ENCODE results near the gene CACNA1E.

DNA sequence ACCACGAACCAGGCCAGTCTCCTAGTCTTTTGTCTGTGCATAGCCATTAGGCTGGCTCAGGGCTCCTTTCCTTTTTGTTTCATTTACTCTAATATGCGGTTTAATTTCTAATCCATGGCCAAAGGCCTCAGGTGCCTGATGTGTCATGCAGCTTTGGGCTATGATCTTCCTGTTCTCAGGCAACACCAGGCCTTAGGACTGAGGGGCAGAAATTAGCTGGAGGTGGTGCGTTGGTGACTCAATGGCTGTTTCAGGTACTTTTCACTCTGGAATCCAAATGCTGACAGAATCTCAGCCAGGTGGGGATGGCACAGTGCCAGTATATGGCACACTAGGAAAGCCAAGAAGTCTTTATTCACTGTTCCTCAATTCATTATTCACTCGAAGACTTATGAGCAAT is 105.3 kb downstream of the CACNA1E start:
- TF ChIP-seq, protein P1, sequence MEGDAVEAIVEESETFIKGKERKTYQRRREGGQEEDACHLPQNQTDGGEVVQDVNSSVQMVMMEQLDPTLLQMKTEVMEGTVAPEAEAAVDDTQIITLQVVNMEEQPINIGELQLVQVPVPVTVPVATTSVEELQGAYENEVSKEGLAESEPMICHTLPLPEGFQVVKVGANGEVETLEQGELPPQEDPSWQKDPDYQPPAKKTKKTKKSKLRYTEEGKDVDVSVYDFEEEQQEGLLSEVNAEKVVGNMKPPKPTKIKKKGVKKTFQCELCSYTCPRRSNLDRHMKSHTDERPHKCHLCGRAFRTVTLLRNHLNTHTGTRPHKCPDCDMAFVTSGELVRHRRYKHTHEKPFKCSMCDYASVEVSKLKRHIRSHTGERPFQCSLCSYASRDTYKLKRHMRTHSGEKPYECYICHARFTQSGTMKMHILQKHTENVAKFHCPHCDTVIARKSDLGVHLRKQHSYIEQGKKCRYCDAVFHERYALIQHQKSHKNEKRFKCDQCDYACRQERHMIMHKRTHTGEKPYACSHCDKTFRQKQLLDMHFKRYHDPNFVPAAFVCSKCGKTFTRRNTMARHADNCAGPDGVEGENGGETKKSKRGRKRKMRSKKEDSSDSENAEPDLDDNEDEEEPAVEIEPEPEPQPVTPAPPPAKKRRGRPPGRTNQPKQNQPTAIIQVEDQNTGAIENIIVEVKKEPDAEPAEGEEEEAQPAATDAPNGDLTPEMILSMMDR (conservative IDR thresholded peaks at IDR 0.05; ENCODE audit: low read depth, low read length), result no peak
- no peak for TF ChIP-seq EZH2 (IDR thresholded peaks at IDR 0.05; ENCODE audit: borderline replicate concordance, low read depth, low read length, poor library complexity, severe bottlenecking)
